ENCODE data around the gene BCL11B. TPM values are rescaled to one million over a fixed set of nuclear protein-coding genes. Genes with fewer than 3 reads are reported as not detected.

Gene BCL11B
- total RNA-seq, 1 donor from 2014 or later = 0.67 TPM

DNA sequence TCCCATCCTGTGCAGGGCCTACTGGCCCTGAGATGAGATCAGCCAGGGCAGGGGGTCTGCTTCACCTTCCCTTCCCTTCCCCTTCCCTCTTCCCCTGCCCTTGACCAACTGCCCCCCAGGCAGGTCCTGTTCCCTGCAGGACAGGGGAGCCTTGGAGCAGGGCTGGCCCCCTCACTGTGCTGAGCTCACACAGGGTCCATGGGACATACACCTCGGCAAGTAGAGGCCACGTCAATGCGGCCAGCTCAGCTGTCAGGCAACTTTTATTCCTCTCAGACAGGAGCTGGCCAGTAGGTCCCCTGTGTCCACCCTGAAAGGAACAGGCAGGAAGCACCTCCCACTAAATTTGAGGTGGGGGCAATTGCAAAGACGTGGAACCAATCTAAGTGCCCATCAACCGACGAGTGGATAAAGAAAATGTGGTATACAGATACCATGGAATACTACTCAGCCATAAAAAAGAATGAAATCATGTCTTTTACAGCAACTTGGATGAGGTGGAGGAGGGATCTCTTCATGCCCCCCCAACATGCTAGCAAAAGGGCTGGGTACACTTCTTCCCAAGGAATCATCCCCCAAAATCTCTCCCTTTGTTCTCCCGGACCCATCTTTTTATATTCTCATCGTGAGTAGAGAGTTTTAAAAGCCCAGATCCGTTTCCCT is 148.7 kb downstream of the BCL11B start:
- peak; percentile 68 for DNase-seq (ENCODE audit: low spot score)

DNA sequence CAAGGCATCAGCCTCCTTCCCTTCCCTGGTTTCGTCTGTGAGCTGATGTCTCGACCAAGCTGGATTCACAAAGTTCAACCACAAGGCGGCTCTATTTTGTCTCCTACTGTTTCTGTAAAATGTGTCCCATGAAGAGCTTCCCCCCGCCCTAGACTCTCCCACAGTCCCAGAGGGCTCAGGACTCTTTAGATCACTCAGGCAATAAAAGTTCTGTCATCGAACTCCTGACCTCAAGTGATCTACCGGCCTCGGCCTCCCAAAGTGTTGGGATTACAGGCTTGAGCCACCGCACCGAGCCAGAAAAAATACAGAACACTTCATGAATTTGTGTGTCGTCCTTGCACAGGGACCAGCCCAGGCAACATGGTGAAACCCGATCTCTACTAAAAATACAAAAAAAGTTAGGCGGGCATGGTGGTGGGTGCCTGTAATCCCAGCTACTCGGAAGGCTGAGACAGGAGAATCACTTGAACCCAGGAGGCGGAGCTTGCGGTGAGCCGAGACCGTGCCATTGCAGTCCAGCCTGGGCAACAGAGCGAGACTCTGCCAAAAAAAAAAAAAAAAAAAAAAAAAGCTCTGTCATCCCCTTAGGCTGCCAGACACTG is 149.4 kb downstream of the BCL11B start:
- DNase-seq (ENCODE audit: low spot score) = peak; percentile 73

- DNase-seq (ENCODE audit: low spot score) = peak; percentile 78
These were observed 150.6 kb downstream of the BCL11B start for GRCh38 chr14:99121319-99121875.

DNA sequence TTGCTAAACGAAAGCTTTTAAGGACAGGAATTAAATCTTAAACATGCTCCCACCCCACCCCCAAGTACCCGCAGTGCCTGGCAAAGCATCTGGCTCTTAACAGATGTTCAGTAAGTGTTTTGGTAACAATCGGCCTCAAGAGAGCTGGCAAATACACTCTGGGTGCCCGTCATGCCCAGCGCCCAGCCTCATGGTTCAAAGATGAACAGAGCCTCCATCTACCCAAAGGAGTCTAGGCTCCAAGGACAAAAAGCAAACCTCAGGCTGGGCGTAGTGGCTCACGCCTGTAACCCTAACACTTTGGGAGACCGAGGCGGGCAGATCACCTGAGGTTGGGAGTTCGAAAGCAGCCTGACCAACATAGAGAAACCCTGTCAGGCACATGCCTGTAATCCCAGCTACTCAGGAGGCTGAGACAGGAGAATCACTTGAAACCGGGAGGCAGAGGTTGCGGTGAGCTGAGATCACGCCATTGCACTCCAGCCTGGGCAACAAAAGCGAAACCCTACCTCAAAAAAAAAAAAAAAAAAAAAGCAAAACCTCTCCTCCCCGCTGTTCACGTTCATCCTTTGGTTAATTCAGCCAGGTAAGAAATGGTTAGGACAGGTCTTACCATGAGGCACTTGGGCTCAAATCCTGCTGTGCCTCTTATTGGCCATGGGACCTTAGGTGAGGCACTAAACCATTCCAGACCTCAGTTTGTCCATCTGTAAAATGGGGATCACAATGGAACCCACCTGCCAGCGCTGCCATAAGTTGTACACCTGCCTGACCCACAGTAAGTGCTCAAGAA is 151.3 kb downstream of the BCL11B start:
- DNase-seq (ENCODE audit: low spot score) = peak; percentile 55

DNA sequence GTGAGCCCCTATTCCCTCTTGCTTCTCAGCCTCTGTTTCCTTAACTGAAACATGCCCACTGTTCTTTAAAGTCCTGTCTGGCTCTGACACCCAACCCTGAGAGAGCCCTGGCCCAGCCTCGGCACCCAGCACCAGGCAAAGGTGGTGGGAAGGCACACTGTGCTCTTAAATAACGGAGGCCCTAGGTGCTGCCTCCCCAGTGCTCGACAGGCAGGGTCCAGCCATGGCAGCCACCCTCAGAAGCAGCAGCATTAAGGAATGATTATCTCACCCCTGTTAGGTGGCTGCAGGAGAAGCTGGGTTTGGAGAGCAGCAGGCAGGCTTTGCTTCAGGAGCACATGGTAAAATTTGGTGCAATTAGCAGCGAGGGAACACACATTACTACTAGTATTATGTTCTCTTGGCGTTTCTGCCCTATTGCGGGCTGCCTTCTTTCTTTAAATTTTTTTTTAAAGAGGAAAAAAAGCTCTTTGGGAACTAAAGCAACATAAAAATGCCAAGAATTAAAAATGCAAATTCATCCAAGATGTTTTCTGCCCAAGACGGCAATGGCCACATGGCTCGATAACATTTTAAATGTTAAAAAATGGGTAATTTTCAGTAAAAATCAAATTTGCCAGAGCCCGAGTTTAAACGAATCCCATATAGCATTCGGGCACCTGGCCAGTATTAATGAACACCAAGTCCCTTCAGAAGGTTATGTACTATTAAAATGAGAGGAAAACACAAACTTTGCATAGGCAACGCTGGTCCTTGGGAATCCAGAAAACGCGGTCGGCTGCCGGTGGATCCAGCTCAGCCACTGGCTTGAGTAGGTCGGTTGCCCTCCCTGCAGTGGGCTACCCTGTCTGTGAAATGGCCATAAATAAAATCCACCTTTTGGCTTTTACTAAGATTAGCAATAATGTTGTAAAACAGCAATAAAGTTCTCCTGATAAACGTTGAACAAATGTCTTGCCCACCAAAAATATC is 152.2 kb downstream of the BCL11B start:
- peak; percentile 62 for DNase-seq (ENCODE audit: low spot score)

Other genes with a start within 250 kb of the BCL11B start
- gene SETD3, start 208.7 kb upstream of the BCL11B start, total RNA-seq = 61.5 TPM
- gene CCNK, start 209.2 kb upstream of the BCL11B start, total RNA-seq = 48.2 TPM